SHP77 (cell line): Measurements from ENCODE around the gene DACH1.

Experiments used
- DNase-seq, 2 experiments: peaks; one replicate each; lab custom pipeline; 2025; lab: John Stamatoyannopoulos, UW

Gene DACH1

DNA sequence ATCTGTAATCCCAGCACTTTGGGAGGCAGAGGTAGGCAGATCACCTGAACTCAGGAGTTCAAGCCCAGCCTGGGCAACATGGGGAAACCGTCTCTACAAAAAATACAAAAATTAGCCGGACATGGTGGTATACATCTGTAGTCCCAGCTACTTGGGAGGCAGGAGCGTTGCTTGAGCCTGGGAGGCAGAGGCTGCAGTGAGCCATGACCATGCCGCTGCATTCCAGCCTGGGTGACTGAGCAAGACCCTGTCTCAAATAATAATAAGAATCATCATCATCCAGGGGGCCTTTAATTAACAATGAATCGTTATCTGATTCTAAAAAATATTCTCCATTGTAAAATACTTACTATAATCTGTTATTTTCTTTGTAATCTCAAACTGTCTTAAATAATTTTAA lies 283.4 kb downstream of the DACH1 start:
- DNase-seq, result no peak

DNA sequence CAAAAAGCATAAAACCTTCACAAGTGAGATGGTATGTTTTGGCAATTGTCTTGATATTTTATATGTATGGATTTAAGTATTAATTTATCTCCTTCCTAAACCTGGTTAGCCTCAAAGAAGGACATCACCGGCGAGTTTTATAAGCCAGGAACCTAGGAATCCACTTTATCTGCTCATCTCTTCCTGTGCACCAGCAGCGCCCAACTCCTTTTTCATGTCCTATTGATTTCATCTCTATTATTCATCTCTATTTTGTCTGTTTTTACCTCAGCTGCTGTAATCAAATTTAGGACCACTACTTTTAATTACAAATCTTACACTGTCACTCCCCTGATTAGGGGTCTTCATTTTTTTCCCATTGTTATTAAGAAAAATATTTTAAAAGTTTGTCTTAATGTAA lies 286.4 kb downstream of the DACH1 start:
- DNase-seq, result no peak

DNA sequence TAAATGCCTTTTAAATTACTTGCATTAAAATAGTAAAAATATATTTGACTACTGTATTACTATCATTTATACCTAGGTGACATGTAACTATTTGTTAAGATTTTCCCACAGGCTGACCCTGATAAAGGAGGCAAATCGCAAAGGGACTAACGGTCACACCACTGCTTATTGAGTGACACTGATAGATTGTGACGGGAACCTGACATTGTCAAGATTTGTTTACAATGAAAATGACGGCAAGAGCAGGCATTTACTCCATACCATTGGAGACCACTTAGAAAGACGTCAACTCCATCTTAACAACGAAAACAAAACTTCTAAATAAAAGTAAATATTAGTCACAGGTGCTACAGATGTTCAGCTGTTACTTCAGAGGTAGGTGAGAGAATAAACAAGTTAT lies 289.0 kb downstream of the DACH1 start:
- no peak for DNase-seq

DNA sequence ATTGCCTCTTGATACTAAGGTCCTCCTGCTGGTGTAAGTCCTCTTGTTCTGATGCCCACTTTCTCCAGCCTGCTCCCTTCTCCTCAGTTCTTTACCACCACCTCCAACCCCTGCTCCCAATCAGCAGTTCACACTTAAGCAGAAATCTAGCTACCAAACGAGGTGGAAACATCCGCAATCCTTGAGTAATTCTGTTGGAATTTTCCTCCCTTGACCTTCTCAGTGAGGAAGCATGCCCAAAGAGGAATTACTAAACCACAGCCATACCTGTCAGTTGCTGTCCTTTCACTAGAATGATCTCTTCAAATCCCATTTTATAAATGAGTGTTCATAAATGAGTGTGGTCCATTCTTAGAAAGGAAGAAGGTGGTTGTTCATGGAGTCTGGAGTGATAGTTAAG lies 289.9 kb downstream of the DACH1 start:
- no peak for DNase-seq

DNA sequence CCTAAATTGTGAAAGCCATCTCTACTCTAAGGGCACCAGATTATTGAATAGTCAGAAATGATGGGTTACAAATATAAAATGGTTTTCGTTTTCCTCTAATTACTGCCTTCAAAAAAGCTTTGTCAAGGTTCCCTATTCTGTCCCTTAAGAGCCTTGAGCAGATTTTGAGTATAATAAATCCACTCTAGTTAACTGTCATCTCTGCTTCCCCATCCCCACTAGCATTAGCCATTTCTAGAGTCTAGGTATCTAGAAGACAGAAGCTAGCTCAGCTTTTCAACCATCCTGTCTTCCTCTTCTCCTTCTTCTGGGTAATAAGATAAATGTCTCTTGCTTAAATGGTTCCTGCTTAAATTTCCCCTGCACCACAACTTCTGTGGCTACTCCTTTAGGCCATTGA lies 290.4 kb downstream of the DACH1 start:
- no peak for DNase-seq

DNA sequence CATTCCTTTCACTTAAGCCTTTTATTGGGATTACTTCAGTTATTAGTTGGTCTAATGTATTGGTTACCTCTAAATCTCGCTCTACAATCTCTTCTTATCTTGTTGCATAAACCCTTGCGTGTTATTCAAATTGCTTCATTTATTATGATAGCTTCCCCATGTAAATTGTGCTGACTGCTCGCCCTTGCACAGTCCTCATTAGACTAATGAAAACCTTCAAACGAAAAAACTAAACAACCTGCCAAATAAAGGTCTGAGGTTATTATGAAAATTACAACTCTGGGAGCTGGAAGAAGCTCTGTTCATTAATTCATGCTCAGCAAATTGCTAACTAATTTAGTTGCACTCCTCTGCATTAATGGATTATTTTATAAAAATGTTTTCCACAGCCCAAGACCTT lies 320.1 kb downstream of the DACH1 start:
- DNase-seq, result no peak

DNA sequence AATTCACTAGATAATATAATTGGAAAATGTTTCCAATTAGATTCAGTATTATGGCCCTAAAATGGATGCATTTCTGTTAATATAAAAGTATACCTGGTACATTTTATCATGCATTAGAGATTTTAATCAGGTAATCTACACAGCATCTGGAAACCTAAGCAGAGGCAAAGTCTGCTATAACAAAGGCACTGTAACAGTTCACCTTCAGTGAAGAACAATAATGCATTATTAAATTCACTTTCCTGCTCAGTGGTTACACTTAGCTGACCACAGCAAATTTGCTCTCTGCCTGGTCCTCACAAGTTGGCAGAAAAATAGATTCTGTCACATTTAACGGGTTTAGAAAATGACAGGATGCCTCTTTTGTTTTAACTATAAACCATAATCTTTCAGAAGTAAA lies 326.9 kb downstream of the DACH1 start:
- DNase-seq, result no peak

DNA sequence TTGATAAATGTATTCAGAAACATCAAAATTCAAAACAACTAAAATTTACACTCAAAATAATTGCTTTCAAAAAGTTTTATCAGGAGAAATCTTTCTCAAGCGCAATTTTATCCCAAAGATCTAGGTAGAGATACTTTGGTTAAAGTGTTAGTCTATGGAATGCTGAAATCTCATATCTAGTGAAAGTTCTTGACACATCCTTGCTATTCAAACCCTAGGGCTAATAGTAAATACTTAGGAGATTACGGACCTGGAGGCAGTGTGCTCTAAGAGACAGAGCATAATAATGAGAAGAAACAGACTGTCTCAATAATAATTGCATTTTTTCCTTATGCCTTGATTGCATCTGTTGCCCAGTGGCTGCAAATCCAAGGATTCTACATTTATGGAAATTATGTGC lies 330.8 kb downstream of the DACH1 start:
- no peak for DNase-seq

DNA sequence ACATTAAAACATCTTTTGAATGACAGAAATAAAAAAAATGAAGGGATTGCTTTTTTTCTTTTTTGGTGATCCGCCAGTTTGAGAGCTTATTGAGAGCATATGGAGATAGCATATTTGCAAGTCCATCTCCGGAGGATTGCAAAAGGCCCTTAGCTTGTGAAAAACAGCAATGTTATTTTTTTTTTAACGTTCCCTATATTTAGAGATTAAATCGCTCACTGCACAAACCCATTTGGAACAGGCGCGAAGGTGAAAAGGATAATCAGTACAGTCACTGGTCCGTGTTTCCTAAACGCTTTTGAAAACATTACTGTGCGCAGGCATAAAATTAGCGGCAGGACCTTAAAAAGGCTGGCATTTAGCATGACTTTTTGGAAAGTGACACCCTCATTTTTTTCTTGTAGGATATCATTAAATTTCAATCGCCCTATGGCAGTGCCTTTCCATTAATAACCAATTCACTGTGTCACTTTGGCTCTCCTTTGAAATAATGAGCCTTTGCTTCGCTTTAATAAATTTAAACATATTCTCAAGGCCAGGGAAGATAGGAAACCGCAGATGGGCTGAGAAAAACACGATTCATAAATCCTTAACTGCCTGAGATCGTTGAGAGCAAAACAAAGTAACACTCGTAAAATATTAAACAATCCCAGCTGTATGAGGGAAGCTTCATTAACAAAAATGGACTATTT lies 342.2 kb downstream of the DACH1 start:
- DNase-seq, result peak in 1 of 2 experiments; percentile 32

DNA sequence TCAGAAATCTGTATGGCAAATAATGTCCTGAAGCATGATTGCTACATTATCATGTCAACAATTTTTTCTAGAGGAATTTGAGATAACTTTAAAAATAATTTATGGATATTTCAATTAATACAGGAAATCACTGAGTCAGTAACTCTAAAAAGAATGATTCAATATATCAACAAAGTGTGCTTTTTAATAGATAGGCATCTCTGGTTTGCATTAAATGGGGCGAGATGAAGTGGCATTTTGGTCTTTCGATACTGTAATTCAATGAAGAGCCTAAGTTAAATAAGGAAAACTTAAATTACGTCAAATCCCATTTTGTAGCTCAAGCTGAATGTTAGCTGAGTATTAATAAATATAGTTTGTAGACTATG lies 342.8 kb downstream of the DACH1 start:
- DNase-seq, result peak in 1 of 2 experiments; percentile 32

DNA sequence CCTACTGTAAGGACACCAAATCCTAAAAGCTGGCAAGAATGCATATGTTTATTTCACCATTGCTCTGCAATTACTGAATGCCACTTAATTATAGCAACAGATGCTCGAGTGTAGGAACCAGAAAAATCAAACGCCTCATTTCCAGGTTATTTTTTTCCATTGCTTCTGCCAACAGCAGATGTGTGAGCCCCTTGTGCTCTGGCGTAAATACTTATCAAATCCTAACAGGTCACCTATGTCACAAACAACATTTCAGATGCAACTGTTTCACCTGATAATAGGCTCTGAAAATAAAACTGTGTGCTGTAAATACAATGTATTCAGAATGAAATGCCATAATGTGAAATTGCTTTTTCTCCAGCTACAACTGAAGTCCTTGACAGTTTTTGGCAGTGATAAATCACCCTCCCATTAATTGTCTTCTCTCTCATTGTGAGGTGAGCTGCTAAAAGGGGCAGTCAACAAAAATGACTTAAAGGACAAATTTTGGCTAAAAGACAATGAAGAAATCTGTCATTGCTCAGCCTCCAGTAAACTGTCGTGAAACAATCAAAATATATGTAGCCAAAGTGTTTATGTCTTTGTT lies 344.0 kb downstream of the DACH1 start:
- peak in 1 of 2 experiments; percentile 17 for DNase-seq

DNA sequence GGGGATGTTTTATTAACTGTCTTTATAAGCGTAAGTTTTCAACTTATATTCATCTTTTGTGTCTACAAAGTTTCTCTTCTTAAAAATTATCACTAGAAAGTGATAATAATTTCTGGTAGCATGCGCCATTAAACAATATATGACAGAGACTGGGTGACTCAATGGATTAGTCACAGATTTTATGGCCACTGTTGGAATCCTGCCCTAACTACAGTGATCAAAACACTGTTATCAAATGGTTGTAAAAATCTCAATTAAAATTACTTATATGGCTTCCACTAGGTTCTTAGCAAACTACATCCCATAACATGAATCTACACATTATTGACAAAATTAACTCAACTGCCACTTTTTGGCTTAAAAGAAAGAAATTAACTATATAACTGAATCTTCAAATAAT lies 350.0 kb downstream of the DACH1 start:
- peak in 1 of 2 experiments; percentile 3 for DNase-seq

DNA sequence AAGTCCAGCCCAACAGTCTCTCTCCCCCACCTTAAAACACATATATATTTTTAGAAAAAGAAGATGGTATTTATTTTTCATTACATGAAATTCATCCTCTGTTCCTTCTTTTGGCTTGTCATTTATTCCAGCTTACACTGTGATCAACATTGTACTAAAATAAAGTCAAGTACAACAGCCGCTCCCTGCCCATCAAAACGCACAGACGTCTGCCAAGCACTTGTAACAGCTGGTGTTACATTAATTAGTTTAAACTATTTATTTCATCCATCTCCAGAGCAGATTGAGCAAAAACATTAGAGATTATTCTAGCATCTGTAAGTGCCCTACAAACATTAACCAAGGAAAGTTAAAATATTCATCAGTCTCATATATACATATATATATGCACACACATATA lies 350.5 kb downstream of the DACH1 start:
- DNase-seq, result no peak

DNA sequence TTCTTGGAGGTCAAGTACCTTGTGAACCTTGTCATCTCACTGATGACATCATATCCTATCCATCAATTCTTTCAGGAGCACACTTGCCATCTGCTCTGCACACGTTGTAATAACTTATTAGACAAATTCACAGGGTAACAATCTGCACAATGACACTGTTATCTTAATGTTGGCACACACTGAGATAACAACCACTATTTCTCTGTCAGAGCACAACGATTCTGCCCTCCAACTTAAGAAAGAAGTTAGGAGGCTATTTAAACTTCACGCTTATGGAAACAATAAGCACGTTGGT lies 351.3 kb downstream of the DACH1 start:
- DNase-seq, result peak; percentile 46 to 59

DNA sequence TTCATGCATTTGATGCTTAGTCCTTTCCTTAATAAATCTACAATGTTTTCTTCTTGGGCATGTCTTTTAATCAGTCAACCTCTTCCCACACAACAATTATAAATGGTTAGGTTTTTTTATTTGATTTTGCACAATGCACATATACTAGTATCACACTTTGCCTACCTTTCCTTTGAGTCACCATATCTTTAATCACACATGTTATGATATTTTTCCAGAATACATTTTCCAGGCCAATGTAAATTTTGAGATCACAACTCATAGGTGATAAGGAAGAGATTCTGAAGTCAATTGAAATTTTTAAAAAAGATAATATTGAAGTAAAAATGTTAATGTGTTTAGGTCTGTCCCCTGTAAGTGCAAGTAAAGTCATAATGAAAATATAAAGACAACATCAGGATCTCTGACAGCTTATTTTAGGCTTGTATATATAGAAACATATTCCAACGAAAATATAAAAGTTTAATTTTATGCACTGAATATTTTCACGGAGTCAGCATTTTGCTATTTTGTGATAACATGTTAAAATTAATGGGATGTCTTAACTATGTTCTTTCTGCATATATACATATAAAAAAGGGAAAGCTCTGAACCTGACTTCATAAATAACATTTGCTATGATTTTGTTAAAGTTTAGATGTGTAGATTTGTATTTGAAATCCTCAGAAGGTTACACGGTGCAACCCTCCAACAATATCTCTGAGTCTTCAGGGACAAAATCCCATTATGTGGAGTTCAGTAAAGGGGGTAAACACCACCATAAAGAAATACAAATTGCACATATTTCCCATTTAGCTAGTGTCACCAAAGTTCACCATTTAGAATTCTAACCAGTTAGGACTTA lies 351.9 kb downstream of the DACH1 start:
- no peak for DNase-seq

DNA sequence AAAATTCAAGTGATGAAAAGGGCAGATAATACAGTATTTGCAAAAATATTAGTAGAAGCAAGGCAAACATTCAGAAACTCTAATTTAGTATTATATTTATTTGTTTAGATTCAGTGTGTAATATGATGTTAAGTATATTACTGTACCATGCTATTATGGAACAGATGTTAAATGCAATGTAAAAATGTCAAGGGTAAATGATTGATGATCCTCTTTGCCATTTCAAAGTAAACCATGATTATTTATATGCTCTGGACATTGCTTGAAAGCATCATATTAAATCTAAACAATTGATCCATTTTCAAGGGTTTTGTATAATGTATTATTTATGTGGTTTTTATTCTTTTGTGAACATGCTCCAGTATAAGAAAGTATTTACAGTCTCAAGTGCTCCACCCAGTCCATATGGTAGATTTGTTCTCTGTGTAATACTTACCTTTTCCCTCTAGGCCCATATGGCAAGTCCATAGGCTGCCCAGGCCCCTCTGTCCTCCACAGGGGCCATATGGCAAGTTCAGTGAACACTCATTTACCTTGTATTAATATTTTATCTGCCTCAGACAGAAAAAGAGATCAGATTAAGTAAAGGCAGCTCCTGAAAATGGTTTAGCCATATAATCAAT lies 353.5 kb downstream of the DACH1 start:
- DNase-seq, result peak; percentile 45 to 50

DNA sequence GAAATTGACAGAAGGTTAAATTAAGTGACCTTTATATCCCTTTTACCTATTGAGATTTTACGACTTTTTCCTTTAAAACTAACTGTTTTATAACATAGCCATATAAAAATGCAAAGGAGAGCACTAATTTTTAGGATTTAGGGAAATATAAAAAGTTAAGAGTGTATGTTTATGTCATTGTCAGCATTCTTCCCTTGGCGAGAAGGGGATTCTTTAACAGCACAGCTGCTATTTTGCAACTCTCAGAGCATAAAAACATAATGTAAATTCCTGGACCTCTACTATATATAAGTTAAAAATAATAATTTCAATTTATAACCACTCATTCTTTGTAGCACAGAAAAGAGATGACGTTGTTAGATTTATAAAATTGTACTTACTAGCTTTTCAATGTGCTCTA lies 363.2 kb downstream of the DACH1 start:
- DNase-seq, result no peak

DNA sequence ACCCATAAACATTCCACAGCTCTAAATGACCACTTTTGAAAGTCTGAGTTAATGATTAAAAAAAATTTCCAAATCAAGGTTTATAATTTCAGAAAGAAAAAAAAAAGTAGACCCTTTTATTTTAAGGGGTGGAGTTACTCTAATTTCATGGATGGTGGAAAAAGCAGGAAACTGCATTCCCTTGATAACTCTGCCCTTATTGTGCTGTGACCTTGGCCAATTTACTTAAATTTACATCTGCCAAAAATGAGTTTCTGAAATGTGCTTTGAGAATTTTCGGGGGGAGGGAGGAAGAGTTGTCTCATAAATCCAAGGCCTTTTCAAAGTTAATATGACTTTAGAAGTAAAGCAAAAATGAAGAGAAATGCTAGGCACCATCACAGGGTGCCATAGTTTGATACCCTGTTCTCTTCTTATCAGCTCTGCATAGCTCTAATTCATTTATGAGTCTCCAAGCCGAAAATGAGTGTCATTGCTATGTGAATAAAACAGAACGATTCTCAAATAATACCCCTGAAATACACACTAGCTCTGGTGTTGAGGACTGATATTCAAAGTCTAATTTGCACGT lies 367.0 kb downstream of the DACH1 start:
- DNase-seq, result no peak

DNA sequence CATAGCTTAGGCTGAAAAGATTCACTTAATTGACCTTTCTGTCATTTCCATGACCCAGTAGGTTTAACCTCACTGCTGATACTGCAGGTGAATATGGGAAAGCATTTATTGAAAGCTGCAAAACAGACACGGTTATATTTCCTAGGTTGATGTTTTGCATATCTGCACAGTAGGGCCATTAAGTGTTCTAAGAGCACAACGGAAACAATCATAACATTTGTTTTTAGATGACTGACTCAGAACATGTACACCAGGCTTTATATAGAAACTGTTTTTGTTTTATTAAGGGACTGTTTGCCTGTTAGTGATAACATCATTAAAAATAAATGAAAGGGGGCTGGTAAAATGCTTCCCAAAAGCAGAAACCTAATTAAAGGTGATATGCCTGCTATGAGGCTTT lies 367.8 kb downstream of the DACH1 start:
- no peak for DNase-seq

DNA sequence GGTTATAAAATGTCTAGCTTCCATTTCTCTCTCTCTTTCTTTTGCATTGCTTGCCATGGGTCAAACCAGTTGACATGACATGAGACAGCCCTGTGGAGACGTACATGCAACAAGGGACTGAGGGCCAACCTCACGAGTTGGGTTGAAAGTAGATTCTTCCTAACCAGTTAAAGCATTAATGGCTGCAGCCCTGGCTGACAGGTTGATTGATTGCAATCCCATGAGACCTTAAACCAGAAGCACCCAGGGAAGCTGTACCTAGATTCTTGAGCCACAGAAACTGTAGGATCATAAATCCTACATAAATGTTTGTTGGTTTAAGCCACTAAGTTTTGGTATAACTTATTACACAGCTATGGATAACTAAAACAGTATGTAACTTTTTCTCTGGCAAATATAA lies 373.8 kb downstream of the DACH1 start:
- no peak for DNase-seq

DNA sequence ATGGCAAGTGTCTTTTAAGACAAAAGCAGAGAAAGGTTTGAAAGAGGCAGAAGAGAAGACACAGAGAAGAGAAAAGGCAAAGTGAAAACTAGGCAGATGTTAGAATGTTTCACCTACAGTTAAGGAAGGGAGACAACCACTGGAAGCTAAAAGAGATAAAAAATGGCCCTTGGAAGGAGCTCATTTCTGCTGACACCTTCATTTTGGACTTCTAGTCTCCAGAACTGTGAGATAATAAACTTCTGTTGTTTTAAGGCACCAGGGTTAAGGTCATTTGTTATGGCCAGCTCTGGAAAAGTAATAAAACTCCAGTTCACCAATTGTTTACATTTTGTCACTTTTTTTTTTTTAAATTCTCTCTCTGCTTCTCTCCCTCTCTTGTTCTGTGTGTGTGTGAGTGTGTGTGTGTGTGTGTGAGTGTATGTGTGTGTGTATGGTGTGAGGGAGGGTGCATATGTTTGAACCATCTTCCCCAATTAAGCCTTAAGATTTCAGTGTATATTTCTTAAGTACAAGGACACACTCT lies 374.6 kb downstream of the DACH1 start:
- no peak for DNase-seq

DNA sequence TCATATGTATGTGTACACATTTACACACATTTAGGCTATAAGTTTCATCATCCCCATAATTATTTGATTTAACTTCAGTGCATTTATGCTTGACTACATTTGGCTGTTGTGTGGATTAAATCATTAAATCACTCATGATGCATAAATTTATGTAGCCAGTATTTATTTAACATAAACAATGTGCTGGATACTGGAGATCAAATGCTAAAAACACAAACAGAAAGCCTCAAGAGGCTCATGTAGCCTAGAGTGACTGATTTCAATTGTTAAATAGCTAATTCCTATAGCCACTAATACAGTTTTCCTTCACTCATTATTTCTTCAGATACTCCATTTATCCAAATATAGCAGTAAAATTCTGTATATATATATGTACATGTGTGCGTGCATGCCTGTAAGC lies 376.0 kb downstream of the DACH1 start:
- DNase-seq, result no peak
